GM13977 (cell line): ENCODE measurements around the gene ELF1.

Experiments used
- DNase-seq: peaks from one replicate; pipeline ENCODE4 v3.0.0; 2012; ENCODE audit warnings: low spot score
- in situ Hi-C: fragments of 300-500 bp; cut with MboI; formaldehyde crosslinking; loops from one replicate; pipeline ENCODE4 v1.12.0; 2022; ENCODE audit warnings: low sequenced_read_pairs, low pct_unique_long_range_greater_than_20kb, mixed read lengths, inconsistent platforms; ENCODE audit not compliant: unreplicated experiment
- TF ChIP-seq, protein P1 (sequence below): IDR thresholded peaks from 2 replicates; pipeline ENCODE4 v1.5.1; 2012; ENCODE audit warnings: mild to moderate bottlenecking, control low read depth; ENCODE audit not compliant: insufficient read depth; ENCODE audit errors: extremely low read depth, missing control alignments

The ELF1 gene

DNA sequence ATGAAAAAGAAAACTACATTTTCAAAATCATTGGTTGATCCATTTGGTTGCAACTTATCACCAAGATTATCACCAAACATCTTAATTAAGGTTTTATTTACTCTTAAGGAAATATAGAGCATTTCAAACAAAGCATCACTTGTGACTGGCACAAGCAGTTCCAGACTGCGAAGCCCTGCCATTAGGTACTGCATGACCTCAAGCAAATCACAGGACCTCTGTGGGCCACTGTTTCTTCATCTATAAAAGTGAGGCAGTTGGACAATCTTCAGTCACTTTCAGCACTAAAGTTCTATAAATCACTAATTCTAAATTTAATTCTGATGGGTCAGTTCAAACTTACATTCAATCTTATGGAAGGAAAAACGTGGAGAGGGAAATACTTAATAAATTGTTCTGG is 2.0 kb downstream of the ELF1 start:
- no peak for DNase-seq

GRCh38 chr13:41015920-41016319 is 3.2 kb downstream of the ELF1 start:
- TF ChIP-seq, protein P1, sequence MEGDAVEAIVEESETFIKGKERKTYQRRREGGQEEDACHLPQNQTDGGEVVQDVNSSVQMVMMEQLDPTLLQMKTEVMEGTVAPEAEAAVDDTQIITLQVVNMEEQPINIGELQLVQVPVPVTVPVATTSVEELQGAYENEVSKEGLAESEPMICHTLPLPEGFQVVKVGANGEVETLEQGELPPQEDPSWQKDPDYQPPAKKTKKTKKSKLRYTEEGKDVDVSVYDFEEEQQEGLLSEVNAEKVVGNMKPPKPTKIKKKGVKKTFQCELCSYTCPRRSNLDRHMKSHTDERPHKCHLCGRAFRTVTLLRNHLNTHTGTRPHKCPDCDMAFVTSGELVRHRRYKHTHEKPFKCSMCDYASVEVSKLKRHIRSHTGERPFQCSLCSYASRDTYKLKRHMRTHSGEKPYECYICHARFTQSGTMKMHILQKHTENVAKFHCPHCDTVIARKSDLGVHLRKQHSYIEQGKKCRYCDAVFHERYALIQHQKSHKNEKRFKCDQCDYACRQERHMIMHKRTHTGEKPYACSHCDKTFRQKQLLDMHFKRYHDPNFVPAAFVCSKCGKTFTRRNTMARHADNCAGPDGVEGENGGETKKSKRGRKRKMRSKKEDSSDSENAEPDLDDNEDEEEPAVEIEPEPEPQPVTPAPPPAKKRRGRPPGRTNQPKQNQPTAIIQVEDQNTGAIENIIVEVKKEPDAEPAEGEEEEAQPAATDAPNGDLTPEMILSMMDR = no peak
- no peak for DNase-seq
- in situ Hi-C loops = no loop called here

More for the DNA sequence above, 2.0 kb downstream of the ELF1 start:
- TF ChIP-seq, protein P1 = no peak
- in situ Hi-C loops = no loop called here

DNA sequence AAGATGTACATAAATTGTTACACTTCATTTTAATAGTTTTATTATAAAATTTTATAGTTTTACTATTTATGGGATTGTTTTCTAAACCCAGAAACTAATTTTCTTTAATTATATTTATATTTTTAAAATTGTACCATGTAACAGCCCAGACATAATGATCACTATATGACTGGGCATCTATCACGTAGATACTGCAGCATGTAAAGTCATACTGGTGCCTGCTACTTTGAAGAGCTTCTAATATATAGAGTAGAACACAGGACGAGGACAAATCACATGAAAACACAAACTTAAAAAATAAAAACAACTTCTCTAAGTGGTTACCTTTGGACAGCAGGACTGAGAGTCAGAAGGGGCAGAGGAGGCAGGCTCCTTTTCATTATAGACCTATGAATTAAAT is 5.3 kb downstream of the ELF1 start:
- in situ Hi-C loops = no loop called here
- TF ChIP-seq, protein P1 = no peak
- DNase-seq = no peak

GRCh38 chr13:41012536-41012935 is 6.6 kb downstream of the ELF1 start:
- no peak for DNase-seq
- in situ Hi-C loops = no loop called here
- TF ChIP-seq, protein P1 = no peak

DNA sequence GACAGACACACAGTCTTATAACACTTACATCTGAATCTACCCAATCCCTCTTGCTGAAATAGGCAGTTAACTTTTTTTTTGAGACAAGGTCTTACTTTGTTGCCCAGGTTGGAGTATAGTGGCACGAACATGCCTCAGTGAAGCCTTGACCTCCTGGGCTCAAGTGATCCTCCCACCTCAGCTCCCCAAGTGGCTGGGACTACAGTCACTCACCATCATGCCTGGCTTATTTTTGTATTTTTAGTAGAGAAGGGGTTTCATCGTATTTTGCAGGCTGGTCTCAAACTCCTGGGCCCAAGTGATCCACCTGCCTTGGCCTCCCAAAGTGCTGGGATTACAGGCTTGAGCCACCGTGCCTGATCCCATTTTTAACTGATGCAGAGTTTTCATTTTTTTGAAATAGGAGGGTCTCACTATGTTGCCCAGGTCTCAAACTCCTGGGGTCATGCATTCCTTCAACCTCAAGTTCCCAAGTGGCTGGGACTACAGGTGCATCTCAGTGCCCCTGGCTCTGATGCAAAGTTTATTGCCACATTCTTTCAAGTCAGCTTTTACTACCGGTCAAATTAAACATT is 7.6 kb downstream of the ELF1 start:
- no peak for DNase-seq
- TF ChIP-seq, protein P1 = no peak
- in situ Hi-C loops = no loop called here

- TF ChIP-seq, protein P1 = no peak
- DNase-seq = no peak
- in situ Hi-C loops = no loop called here
These were observed 10.7 kb downstream of the ELF1 start for GRCh38 chr13:41008349-41008980.

DNA sequence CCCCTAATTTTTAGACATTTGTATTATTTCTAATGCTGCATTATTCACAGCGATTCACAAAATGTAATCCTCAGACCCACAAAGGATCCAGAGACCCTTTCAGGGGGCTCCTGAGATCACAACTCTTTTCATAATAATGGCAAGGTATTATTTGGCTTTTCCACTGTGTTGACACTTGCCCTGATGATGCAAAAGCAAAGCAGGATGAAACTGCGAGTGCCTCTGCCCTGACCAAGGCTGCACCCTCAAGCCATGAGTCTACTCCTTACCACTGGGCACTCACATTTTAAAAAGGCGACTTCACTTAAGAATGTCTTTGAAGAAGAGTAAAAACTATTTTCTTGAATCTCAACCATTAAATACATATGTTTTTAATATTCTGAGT is 11.4 kb downstream of the ELF1 start:
- no peak for DNase-seq
- TF ChIP-seq, protein P1 = no peak
- in situ Hi-C loops = no loop called here
